ENCODE data around the gene AGR3.

GRCh38 chr7:16810573-16810972 lies 71.2 kb downstream of the AGR3 start:
- TF ChIP-seq CTCF (IDR thresholded peaks at IDR 0.05) = no peak
- no peak for TF ChIP-seq ZFX (IDR thresholded peaks at IDR 0.05; ENCODE audit: borderline replicate concordance)

Measured in 22Rv1 (cell line).